ENCODE data around the gene HADHA.

- TF ChIP-seq CTCF (IDR thresholded peaks at IDR 0.05) = no peak
- TF ChIP-seq POLR2A (IDR thresholded peaks at IDR 0.05) = no peak
Observed at GRCh38 chr2:26285931-26286330, 41.5 kb upstream of the HADHA start.
